PC-9 (cell line): ENCODE measurements around the gene PHC3. TPM values are rescaled to one million over a fixed set of nuclear protein-coding genes. Genes with fewer than 3 reads are reported as not detected.

Experiments used
- BruUV-seq: library from RNA; stranded (reverse); fragments of 400-500 nt; replicated peaks from 2 replicates; lab custom pipeline; 2021; lab: Mats Ljungman, UMichigan
- CTCF ChIA-PET: fragments of 300-600 bp; sonication (Branson Sonifier 250); formaldehyde crosslinking; loops from one replicate; lab custom pipeline; 2022; ENCODE audit warnings: antibody characterized with exemption; lab: Charles Lee
- POLR2A ChIA-PET: fragments of 300-600 bp; sonication (Branson Sonifier 250); formaldehyde crosslinking; loops from one replicate; lab custom pipeline; 2022; ENCODE audit warnings: antibody characterized with exemption; ENCODE audit not compliant: unreplicated experiment; lab: Charles Lee
- DNase-seq, 2 experiments: peaks; one replicate each; pipeline versions ENCODE4 v3.0.0 to v3.0.0-alpha.2; 2015 to 2022; ENCODE audit warnings: mixed read lengths in 1 of 2
- H2AFZ ChIP-seq: fragments of 200-600 bp; sonication (generic); 2 replicates; pipeline ENCODE4 v1.8.1; 2017; ENCODE audit warnings: antibody characterized with exemption
- H3F3A ChIP-seq: fragments of 200-600 bp; sonication (generic); 2 replicates; pipeline ENCODE4 v1.8.1; 2017; ENCODE audit warnings: antibody characterized with exemption, mild to moderate bottlenecking, low read depth; ENCODE audit not compliant: insufficient read depth
- H3K27ac ChIP-seq: fragments of 200-600 bp; sonication (generic); 2 replicates; pipeline ENCODE4 v1.6.1; 2016; ENCODE audit warnings: mixed run types
- H3K27me3 ChIP-seq: fragments of 200-600 bp; sonication (generic); 2 replicates; pipeline ENCODE4 v1.6.1; 2016; ENCODE audit warnings: low read depth, mixed run types; ENCODE audit not compliant: insufficient read depth
- H3K36me3 ChIP-seq: fragments of 200-600 bp; sonication (generic); 2 replicates; pipeline ENCODE4 v1.6.1; 2016; ENCODE audit warnings: low read depth, mixed run types
- H3K4me1 ChIP-seq: fragments of 200-600 bp; sonication (generic); replicated peaks from 2 replicates; pipeline ENCODE4 v1.6.1; 2016; ENCODE audit warnings: mixed run types; ENCODE audit not compliant: insufficient read depth
- H3K4me2 ChIP-seq: fragments of 200-600 bp; sonication (generic); 2 replicates; pipeline ENCODE4 v1.6.1; 2017; ENCODE audit warnings: mixed run types
- H3K4me3 ChIP-seq: fragments of 200-600 bp; sonication (generic); 2 replicates; pipeline ENCODE4 v1.6.1; 2016; ENCODE audit warnings: mixed run types
- H3K79me2 ChIP-seq: fragments of 200-600 bp; sonication (generic); 2 replicates; pipeline ENCODE4 v1.6.1; 2017; ENCODE audit warnings: low read depth, mixed run types
- H3K9me2 ChIP-seq: fragments of 200-600 bp; sonication (generic); 2 replicates; pipeline ENCODE4 v1.8.1; 2017; ENCODE audit warnings: mild to moderate bottlenecking; ENCODE audit not compliant: insufficient read depth
- H3K9me3 ChIP-seq: fragments of 200-600 bp; sonication (generic); 2 replicates; pipeline ENCODE4 v1.8.1; 2016; ENCODE audit warnings: low read depth; ENCODE audit not compliant: insufficient read depth
- H4K20me1 ChIP-seq: fragments of 200-600 bp; sonication (generic); 2 replicates; pipeline ENCODE4 v1.8.1; 2017; ENCODE audit not compliant: insufficient read depth
- CTCF ChIP-seq: fragments of 200-600 bp; sonication (generic); conservative IDR thresholded peaks from 2 replicates; pipeline ENCODE4 v1.6.1; 2017; ENCODE audit warnings: mixed run types, antibody characterized with exemption, mild to moderate bottlenecking, moderate library complexity
- EZH2 ChIP-seq: fragments of 200-600 bp; sonication (generic); IDR thresholded peaks from 2 replicates; pipeline ENCODE4 v1.8.0; 2017; ENCODE audit warnings: antibody characterized with exemption, low read depth
- intact Hi-C: fragments of 100-400 bp; cut with micrococcal nuclease; formaldehyde crosslinking; loops from one replicate; pipeline ENCODE4 v1.10.0; 2022; ENCODE audit not compliant: unreplicated experiment
- total RNA-seq: library from RNA; stranded (reverse); gene quantifications from 2 replicates; pipeline ENCODE4 v1.2.3, GENCODE V29; 2021

PHC3 gene
- total RNA-seq, 1 experiment from 2014 or later = 80.8 TPM

GRCh38 chr3:170163956-170164645 lies 17.4 kb downstream of the PHC3 start:
- POLR2A ChIA-PET = no interaction called here

GRCh38 chr3:170162630-170163029 lies 18.9 kb downstream of the PHC3 start:
- no peak overlapping the region for H3K27ac ChIP-seq
- no peaks in the 10 kb centered on the region for H3K27me3 ChIP-seq
- H3F3A ChIP-seq = 0 out of 2 replicates have a peak, but pooled peaks cover 3% of the 10 kb centered on the region
- BruUV-seq = no TSS peak
- no peaks in the 10 kb centered on the region for H3K9me3 ChIP-seq
- no peaks in the 10 kb centered on the region for H3K9me2 ChIP-seq
- no peak for TF ChIP-seq CTCF
- no peak for TF ChIP-seq EZH2
- H3K79me2 ChIP-seq = peaks cover 71% of the 10 kb centered on the region
- no peaks in the 10 kb centered on the region for H3K4me1 ChIP-seq
- DNase-seq = no peak
- ChIA-PET CTCF (interaction anchor here (0.5 kb wide), 1 partner anchor 73 kb away, joined by 8 read pairs; no protein-coding TSS in a partner anchor), POLR2A (no interaction called here)
- no peak overlapping the region for H3K4me3 ChIP-seq
- H2AFZ ChIP-seq = no peak overlapping the region
- intact Hi-C loops = no loop called here
- H3K36me3 ChIP-seq = peaks cover 46% of the 10 kb centered on the region
- H3K4me2 ChIP-seq = no peak overlapping the region
- H4K20me1 ChIP-seq = peaks cover 17% of the 10 kb centered on the region

More at GRCh38 chr3:170163956-170164645, 17.4 kb downstream of the PHC3 start:
- TF ChIP-seq EZH2 = no peak
- no peak for TF ChIP-seq CTCF
- H4K20me1 ChIP-seq = peaks cover 18% of the 10 kb centered on the region
- H3K27ac ChIP-seq = no peak overlapping the region
- no peak overlapping the region for H3K4me2 ChIP-seq
- peaks cover 53% of the 10 kb centered on the region for H3K36me3 ChIP-seq
- DNase-seq = no peak
- H3K79me2 ChIP-seq = peaks cover 66% of the 10 kb centered on the region
- H3K4me3 ChIP-seq = no peak overlapping the region
- H2AFZ ChIP-seq = no peak overlapping the region
- no peaks in the 10 kb centered on the region for H3K4me1 ChIP-seq
- no peaks in the 10 kb centered on the region for H3K27me3 ChIP-seq
- no peaks in the 10 kb centered on the region for H3K9me3 ChIP-seq
- H3K9me2 ChIP-seq = no peaks in the 10 kb centered on the region
- intact Hi-C loops = no loop called here
- no TSS peak for BruUV-seq
- 0 out of 2 replicates have a peak, but pooled peaks cover 4% of the 10 kb centered on the region for H3F3A ChIP-seq
- CTCF ChIA-PET = interaction anchor here (0.6 to 0.7 kb wide), 2 partner anchors 17 to 596 kb away, joined by 3 read pairs; partner anchors contain the start of gene PHC3

GRCh38 chr3:170162052-170162451 lies 19.5 kb downstream of the PHC3 start:
- Histone ChIP-seq H3F3A (0 out of 2 replicates have a peak, but pooled peaks cover 3% of the 10 kb centered on the region), H3K4me1 (no peaks in the 10 kb centered on the region), H4K20me1 (peaks cover 23% of the 10 kb centered on the region), H3K27me3 (no peaks in the 10 kb centered on the region), H3K9me2 (no peaks in the 10 kb centered on the region), H3K4me3 (no peak overlapping the region), H3K9me3 (no peaks in the 10 kb centered on the region), H3K27ac (no peak overlapping the region), H3K79me2 (peaks cover 76% of the 10 kb centered on the region), H3K4me2 (no peak overlapping the region), H2AFZ (no peak overlapping the region), H3K36me3 (peaks cover 50% of the 10 kb centered on the region)
- CTCF ChIA-PET = no interaction called here
- intact Hi-C loops = no loop called here
- DNase-seq = no peak
- BruUV-seq = no TSS peak
- TF ChIP-seq EZH2 (no peak), CTCF (no peak)
- POLR2A ChIA-PET = no interaction called here
